HL-60/S4 treated with retinoic acid at 250 ng/mL for 4 days and 3 days (cell line): ENCODE data around the gene BTBD16.

Experiments used
- in situ Hi-C: fragments of 300-500 bp; cut with MboI; formaldehyde crosslinking; loops from 2 replicates; pipeline ENCODE4 v1.7.0; 2022; ENCODE audit warnings: low sequenced_read_pairs

BTBD16 gene

GRCh38 chr10:122292376-122292775 is 21.3 kb downstream of the BTBD16 start:
- in situ Hi-C loops = no loop called here

DNA sequence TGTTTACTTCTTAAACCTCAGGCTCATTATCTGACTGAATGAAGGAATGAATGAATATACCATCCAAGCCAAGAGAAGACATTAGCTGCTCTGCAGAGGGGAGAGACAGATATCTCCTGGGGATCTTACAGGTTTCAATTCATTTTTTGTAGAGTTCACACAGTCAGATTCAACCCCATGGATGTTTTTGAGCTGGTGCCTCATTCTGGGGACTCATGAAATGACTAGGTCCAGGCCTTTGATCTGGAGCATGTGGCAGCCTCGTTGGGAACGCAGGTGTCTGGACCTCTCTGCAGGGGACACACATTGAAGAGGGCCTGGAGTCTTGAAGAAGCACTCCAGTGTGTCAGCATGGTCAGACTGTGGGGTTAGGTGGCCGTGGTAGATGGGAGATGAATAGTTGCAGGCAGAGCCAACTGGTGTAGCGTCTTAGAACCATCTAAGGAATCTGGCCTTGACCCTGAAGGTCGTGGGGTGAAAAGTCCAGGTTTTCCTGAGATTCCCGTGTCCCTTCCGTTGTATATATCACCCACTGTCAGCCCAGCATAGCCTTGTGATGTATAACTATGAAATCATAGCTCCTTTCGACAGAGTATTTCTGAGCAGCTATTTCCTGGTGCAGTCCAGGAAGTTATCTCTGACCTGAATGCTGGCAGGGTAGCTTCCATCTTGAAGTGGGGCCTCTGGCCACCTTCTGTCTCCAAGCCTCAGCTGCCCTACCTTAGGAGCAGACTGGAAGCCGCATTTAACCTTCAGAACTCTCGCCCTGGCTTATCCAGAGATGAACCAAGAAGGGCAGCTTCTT is 22.3 kb downstream of the BTBD16 start:
- in situ Hi-C loops = no loop called here

DNA sequence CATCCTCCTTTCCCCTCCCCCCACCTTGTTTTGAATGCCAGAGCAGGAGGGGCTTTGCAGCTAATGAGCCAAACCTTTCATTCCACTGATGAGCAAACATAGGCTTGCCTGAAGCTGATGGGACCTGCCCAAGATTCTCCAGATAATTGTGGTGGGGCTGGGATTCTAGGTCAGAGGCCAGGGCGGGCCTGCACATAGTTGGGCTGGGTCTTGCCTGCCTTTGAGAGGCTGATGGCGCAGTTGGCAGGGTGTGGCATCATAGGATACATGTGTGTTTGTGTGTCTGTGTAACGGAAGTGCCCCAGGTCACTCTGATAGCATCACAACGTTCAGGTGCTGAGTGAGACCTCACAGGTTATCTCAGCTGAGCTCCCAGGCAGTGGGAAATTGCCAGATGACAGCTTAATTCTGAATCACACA is 22.9 kb downstream of the BTBD16 start:
- in situ Hi-C loops = no loop called here

GRCh38 chr10:122294511-122295450 is 23.7 kb downstream of the BTBD16 start:
- in situ Hi-C loops = no loop called here

DNA sequence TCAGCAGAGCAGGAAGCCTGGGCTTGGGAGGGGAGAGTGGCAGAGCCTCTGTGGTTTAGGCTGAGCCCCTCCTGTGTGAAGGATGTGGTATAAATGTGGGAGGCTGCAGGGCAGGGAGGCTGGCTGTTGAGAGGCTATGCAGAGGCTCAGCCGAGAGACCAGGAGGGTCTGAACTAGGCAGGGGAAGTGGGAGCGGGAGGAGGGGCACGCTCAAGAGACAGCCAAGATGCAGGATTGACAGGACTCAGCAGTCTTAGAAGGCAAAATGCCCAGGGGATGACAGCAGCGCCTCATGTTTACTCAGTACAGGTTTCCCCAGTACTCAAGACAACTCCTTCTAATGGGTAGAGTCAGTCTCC is 24.3 kb downstream of the BTBD16 start:
- in situ Hi-C loops = no loop called here

DNA sequence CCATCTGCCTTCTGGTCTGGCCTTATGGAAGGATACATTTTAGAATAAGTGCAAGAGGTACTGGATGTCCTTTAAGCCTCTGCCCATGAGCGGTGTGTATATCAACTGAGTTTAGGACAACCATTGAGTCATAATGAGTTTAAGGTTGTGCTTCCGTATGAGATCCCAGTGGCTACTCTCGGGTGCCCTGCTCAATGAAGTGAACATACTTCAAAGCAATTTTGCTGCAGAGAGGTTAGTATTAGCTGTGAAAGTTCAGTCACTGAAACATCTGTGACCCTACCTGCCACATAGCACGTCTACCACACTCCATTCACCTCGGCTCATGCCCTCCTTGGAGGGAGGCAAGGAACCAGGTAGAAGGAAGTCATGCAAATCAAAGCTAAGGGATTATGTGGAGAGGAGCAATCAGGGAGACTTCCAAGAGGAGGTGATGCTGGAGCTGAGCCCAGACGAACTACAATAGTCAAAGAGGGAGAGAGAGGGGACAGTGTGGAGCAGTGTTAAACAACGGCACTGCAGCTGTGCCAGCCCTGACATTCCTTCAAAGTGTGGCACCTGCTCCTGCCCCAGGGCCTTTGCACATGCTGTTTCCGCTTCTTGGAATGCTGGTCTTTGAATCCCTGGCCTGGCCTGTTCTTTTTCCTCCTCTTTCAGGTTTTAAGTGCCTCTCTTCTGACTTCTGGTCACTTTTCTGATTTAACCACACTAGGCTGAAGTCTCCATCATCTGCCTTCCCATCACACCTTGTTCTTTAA is 25.4 kb downstream of the BTBD16 start:
- in situ Hi-C loops = no loop called here

DNA sequence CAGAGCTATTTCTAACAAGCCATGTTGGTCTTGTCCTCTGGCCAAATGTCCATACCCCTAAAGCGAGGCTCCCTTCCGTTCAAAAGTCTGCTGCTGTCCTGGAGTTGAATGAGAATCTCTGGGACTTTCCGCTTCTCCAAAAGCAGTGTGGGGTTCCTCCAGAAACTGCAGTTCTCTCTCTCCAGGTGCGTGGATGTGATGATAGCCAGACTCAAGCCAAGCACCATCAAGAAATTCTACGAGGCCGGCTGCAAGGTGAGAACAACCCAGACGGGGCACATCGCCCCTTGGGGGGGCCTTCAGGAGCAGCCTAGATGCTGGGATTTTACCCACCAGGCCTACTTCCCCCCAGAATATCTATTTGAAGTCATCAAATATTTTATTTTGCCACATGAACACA is 26.5 kb downstream of the BTBD16 start:
- in situ Hi-C loops = no loop called here

DNA sequence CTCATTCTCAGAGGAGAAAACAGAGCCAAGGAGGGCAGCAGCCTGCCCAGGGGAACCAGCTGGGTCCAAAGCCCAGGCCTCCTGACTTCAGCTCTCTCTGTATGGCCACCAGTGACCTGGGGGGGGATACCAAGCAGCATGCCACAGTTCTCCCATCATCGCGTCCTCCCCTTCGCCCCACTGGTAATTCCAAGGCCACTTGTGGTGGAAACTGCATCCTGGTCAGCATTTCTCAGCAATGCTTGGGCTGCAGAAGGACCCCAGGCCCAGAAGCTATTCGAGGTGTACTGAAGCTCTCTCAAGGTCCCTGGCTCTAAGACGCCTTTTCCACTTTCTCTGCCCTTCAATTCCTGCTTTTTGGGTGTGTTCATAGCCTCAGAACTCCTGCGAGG is 27.1 kb downstream of the BTBD16 start:
- in situ Hi-C loops = no loop called here

DNA sequence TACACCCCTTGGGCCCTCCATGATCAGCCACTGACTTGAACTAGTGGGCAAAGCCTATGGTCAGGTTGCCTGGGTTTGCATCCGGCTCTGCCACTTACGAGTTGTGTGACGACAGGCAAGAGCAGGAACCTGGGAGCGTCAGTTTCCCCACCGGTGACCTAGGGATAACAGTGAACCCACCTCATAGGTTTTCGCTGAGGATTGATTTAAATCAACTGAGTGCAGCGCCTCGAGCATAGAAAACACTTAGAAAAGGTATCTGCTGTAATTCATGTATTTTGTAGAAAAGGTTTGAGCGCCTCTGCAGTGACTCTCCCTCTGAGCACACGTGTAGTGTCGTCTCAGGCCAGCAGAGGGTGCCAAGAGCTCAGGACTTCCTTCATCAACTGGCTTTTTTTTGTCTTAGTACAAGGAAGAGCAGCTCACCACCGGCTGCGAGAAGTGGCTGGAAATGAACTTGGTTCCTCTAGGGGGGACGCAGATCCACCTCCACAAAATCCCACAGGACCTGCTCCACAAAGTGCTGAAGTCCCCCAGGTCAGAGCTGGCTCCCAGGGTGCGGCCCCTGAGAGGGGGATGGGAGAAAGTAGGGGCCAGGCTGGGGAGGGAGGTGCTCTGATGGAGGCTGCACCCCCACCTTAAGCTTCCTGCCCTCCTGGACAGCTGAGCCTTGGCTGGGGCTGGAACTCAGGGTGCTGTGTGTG is 27.7 kb downstream of the BTBD16 start:
- in situ Hi-C loops = no loop called here

GRCh38 chr10:122299423-122300075 is 28.5 kb downstream of the BTBD16 start:
- in situ Hi-C loops = no loop called here

GRCh38 chr10:122301055-122301810 is 30.1 kb downstream of the BTBD16 start:
- in situ Hi-C loops = no loop called here

DNA sequence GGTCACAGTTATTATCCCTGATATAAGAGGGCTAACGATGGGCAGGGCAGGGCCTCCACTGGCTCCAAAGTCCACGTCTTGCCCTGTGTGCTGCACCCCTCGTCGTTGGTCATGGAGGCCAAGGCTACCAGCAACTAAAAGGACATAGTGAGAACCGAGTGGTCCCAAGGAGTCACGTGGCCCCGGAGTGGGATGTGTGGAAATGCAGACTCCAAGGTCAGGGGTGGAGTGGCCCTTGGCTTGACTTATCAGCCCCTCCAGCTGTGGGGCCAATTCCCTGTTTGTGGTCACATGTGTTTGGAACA is 30.7 kb downstream of the BTBD16 start:
- in situ Hi-C loops = no loop called here

DNA sequence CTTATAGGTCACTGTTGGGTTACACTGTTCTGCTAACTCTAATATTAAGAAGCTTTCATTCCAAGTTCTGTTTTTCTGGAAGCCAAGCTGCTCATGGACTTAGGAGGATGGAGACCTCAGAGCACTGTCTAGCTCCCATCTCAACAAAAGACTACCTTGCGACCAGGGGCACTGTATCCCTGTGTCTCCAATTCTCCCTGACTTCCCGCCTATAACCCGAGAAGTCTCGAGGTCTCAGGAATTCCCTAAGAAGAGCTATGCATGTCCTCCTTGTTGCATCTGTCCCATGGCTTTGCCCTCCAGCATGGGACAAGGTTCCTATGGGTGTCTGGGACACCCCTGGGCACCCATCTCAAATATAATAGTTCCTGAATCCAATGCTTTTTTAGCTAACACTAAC is 31.2 kb downstream of the BTBD16 start:
- in situ Hi-C loops = no loop called here

DNA sequence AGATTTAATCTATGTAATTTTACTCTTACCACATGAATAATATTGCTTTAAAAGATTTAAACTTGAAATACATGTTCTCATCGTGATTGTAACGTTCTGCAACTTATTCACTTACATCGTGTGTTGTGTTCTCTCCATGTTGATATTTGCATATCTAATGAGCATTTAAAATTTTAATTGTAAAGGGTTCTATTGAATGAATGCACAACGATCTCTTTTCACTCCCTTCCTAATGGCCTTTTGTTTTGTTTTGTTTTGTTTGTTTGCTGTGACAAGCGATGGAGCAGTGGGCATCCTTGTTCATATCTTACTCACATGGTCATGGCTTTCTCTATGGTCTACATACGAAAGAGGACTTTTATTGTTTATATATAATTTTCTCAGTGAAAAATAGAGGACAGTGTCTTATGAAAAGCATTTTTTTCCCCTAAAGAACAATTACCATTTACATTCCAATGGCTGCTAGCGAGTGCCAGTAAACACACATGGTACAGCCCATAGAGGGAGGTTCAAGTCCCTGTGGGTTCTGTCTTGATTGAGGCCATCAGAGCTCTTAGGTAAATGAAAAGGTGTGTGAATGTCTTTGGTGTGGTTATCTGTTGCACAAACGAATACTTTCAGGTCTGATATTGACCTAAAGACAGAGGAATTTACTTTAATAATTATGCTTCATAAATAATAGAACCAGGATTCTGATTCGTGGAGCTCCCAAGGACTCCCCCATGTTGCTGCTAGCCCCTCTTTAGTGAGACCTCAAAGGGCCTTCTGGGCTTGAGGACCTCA is 32.4 kb downstream of the BTBD16 start:
- in situ Hi-C loops = no loop called here

DNA sequence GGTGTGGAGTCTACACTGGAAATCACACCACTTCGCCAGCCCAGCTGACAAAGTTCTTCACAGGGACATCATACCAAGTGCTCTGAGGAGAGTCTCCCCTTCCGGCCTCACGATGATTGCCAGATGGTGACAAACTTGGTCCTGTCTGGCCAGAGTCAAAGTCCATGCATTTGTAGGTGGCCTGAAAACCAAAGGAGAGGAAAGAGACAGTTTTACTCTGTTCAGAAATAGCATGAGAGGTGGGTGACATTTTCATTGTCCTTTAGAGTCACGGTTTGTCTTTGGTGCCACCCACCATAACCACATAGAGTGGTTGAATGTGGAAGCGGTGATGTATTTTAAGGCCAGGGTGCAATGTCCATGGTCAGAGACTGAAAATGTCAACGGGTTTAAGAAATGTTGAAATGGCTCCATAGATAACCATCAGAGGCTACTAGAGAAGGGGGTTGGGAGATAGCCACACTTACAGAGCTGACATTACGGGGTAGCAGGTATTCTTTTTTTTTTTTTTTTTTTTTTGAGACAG is 33.0 kb downstream of the BTBD16 start:
- in situ Hi-C loops = no loop called here

- in situ Hi-C loops = no loop called here
Measured at GRCh38 chr10:122306282-122306681, 35.2 kb downstream of the BTBD16 start.

GRCh38 chr10:122306744-122307143 is 35.6 kb downstream of the BTBD16 start:
- in situ Hi-C loops = no loop called here

DNA sequence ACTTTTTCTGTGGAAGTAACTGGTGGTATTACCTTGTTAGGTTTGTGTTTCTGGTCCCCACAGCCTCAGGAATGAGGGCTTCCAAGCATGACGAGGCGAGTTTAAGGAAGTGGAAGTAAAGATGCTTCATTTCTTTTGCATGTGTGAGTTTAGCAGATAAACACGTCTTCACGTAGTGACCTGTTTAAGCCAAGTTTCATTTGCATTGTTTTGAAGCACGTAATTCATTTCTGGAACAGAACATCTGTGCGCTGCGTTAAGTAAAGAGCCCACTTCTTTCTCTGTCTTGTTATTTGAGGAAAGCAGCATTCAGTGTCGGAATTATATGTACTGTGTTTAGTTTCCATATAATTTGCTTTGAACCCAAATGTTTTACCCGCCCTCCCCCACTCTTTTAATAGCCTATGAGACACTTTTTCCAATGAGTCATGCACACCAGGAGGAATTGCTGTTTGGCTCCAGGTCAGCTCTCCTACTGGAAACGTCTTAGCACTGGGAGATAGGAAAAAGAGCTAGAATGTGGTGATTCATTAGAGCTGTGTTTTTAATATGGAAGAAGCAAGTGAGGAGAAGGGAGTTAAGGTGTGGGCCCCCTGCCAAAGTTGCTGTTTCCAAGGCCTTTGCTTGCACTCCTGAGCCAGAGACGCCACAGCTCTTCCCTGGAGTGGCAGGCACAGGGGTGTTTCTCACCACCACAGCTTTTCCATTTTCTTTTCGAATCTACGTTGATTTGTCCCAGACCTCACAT is 36.7 kb downstream of the BTBD16 start:
- in situ Hi-C loops = no loop called here
